Hepatocyte (in vitro differentiated cells): ENCODE results near the gene TMEM179B. TPM values are rescaled to one million over a fixed set of nuclear protein-coding genes. Genes with fewer than 3 reads are reported as not detected.

ENCODE experiments used
- DNase-seq: peaks from one replicate; pipeline ENCODE4 v3.0.0-alpha.2; 2016; ENCODE audit warnings: low spot score
- H2AFZ ChIP-seq: fragments of 200-600 bp; sonication (generic); 2 replicates; pipeline ENCODE4 v1.6.0; 2016; ENCODE audit warnings: antibody characterized with exemption, mild to moderate bottlenecking
- H3K27ac ChIP-seq: fragments of 200-600 bp; sonication (generic); 2 replicates; pipeline ENCODE4 v1.5.1; 2016; ENCODE audit warnings: mild to moderate bottlenecking
- H3K27me3 ChIP-seq: fragments of 200-600 bp; sonication (generic); 2 replicates; pipeline ENCODE4 v1.6.1; 2016
- H3K36me3 ChIP-seq: fragments of 200-600 bp; sonication (generic); replicated peaks from 2 replicates; pipeline ENCODE4 v1.5.1; 2016; ENCODE audit warnings: low read depth; ENCODE audit not compliant: insufficient read depth
- H3K4me1 ChIP-seq: fragments of 200-600 bp; sonication (generic); 2 replicates; pipeline ENCODE4 v1.5.1; 2016; ENCODE audit warnings: mild to moderate bottlenecking, moderate library complexity; ENCODE audit not compliant: insufficient read depth
- H3K4me2 ChIP-seq: fragments of 200-600 bp; sonication (generic); 2 replicates; pipeline ENCODE4 v1.6.0; 2016
- H3K4me3 ChIP-seq: fragments of 200-600 bp; sonication (generic); 2 replicates; pipeline ENCODE4 v1.5.1; 2016; ENCODE audit warnings: mild to moderate bottlenecking
- H3K79me2 ChIP-seq: fragments of 200-600 bp; sonication (generic); 2 replicates; pipeline ENCODE4 v1.6.0; 2017; ENCODE audit warnings: mild to moderate bottlenecking
- H3K9me2 ChIP-seq: fragments of 200-600 bp; sonication (generic); replicated peaks from 2 replicates; pipeline ENCODE4 v1.6.0; 2017; ENCODE audit warnings: mild to moderate bottlenecking; ENCODE audit not compliant: insufficient read depth
- H3K9me3 ChIP-seq: fragments of 200-600 bp; sonication (generic); 2 replicates; pipeline ENCODE4 v1.5.1; 2016; ENCODE audit warnings: low read depth, mild to moderate bottlenecking
- H4K20me1 ChIP-seq: fragments of 200-600 bp; sonication (generic); 2 replicates; pipeline ENCODE4 v1.6.0; 2016; ENCODE audit warnings: mild to moderate bottlenecking; ENCODE audit not compliant: insufficient read depth, poor library complexity, severe bottlenecking
- CTCF ChIP-seq: fragments of 200-600 bp; sonication (generic); IDR thresholded peaks from 2 replicates; pipeline ENCODE4 v1.5.1; 2016; ENCODE audit warnings: antibody characterized with exemption, mild to moderate bottlenecking; ENCODE audit not compliant: poor library complexity
- EZH2 ChIP-seq: fragments of 200-600 bp; sonication (generic); IDR thresholded peaks from 2 replicates; pipeline ENCODE4 v1.6.1; 2016; ENCODE audit warnings: antibody characterized with exemption, mild to moderate bottlenecking, borderline replicate concordance
- EZH2phosphoT487 ChIP-seq: fragments of 200-600 bp; sonication (generic); IDR thresholded peaks from one replicate; pipeline ENCODE4 v1.6.1; 2018; ENCODE audit warnings: antibody characterized with exemption, mild to moderate bottlenecking, low read depth, moderate library complexity; ENCODE audit not compliant: unreplicated experiment, severe bottlenecking
- whole genome bisulfite sequencing: methylation state at CpG from one replicate; pipeline ENCODE4 v1.1.6; 2016; ENCODE audit warnings: low lambda C conversion rate; ENCODE audit errors: missing lambda C conversion rate; 5-methylcytosine and 5-hydroxymethylcytosine counted together
- polyA plus RNA-seq: library from polyadenylated mRNA; unstranded; fragments of >200 nt; fragmentation: Nextera tagmentation; extraction: Ambion mirVana; gene quantifications from 2 replicates; pipeline ENCODE4 v1.2.1, GENCODE V29; 2016
- total RNA-seq: library from RNA; depleted of rRNA; stranded (reverse); fragments of >200 nt; gene quantifications from 2 replicates; pipeline ENCODE4 v1.2.3, GENCODE V29; 2014

Gene TMEM179B
- total and polyA plus RNA-seq, 2 experiments from 2014 or later: 78.0 to 172 TPM

DNA sequence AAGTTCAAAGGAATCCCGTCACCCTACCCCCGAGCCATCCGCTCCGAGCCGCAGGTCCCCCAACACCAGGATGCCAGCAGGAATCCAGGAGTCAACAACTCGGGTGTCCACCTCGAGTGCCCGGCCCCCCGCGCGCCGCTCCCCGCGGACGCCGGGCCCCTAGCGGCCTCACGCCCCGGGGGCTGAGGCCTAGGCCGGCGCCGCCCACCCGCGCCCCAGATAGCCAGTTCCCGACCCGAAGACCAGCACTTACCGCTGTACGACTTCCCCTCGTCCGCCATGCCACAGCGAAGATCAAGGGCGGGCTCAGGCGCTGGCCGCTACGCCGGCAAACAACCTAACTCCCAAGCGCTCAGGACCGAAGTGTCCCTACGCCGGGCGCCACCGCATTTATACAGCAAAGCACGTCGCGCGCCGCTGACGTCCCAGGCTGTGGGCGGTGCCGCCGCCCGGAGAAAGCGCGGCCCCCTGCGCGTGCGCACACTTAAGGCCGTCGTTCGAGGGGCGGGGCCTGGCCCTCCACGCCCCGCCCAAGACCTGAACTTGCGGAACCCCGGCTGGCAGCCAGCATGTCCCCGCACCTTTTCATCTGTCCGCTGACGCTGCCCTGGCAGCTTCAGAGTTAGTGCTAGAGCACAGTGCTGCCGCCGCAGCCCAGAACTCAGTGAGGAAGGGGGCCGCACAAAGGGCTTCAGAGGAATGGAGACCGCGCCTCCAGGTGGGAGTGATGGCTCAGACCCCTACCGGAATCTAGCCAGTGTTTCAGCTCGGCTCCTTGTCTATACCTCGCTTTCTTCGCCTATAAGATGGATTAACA, 18.1 kb downstream of the TMEM179B start, which contains the start of gene NXF1:
Gene NXF1, minus strand, starts transcription at position 365 of the 817 bp plus-strand sequence. Its CDS starts 84 bp downstream, at position 281.
- Histone ChIP-seq H3K4me2 (peak within 1 kb of the TSS; percentile 83), H3K4me3 (peak within 1 kb of the TSS; percentile 67), H3K36me3 (no peaks in the 10 kb centered on the region), H3K27ac (peak within 1 kb of the TSS; percentile 86), H2AFZ (peak within 1 kb of the TSS; percentile 62), H4K20me1 (no peaks in the 10 kb centered on the region), H3K9me2 (no peaks in the 10 kb centered on the region), H3K9me3 (no peaks in the 10 kb centered on the region), H3K79me2 (peaks cover 32% of the 10 kb centered on the region), H3K27me3 (no peaks in the 10 kb centered on the region), H3K4me1 (peaks cover 19% of the 10 kb centered on the region)
- peak; percentile 98 for DNase-seq
- TF ChIP-seq CTCF (peak; percentile 3), EZH2phosphoT487 (no peak), EZH2 (no peak)
- WGBS: 1% methylated on average over 74 of the region's 77 CpGs

DNA sequence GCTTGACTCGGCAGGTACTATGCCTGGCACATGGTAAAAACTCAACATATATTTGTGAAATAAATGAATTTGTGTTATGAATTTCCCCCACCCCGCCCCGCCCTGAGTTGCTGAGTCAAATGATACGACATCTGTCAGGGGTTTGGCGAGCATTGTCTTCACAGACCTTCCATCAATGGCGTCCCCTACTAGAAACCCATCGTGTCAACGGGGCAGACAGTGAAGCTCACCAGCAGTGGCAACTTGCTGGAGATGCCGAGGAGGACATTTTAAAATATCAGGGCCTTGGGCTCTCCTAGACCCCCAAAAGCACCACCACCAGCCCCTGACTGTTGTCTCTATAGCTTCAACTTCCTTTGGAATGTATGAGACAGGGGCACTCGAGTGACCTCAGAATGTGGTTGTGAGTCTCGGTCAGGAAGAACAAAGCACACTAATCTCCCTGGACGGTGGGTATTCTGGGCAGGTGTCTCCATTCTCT, 18.8 kb downstream of the TMEM179B start:
- H3K27ac ChIP-seq: peak overlapping the region; percentile 86
- no peaks in the 10 kb centered on the region for H3K36me3 ChIP-seq
- peak overlapping the region; percentile 83 for H3K4me2 ChIP-seq
- TF ChIP-seq EZH2: no peak
- TF ChIP-seq CTCF: no peak
- TF ChIP-seq EZH2phosphoT487: no peak
- H2AFZ ChIP-seq: peak overlapping the region; percentile 62
- WGBS: 34% methylated on average over 12 of the region's 12 CpGs
- H3K79me2 ChIP-seq: peaks cover 31% of the 10 kb centered on the region
- DNase-seq: no peak
- peaks cover 19% of the 10 kb centered on the region for H3K4me1 ChIP-seq
- no peaks in the 10 kb centered on the region for H3K27me3 ChIP-seq
- peak overlapping the region; percentile 47 for H3K4me3 ChIP-seq
- no peaks in the 10 kb centered on the region for H4K20me1 ChIP-seq
- H3K9me3 ChIP-seq: no peaks in the 10 kb centered on the region
- H3K9me2 ChIP-seq: no peaks in the 10 kb centered on the region

GRCh38 chr11:62806611-62807121, 19.5 kb downstream of the TMEM179B start:
- no peaks in the 10 kb centered on the region for H3K9me2 ChIP-seq
- no peak overlapping the region for H2AFZ ChIP-seq
- no peak for TF ChIP-seq EZH2
- no peak for TF ChIP-seq CTCF
- no peak for TF ChIP-seq EZH2phosphoT487
- no peaks in the 10 kb centered on the region for H4K20me1 ChIP-seq
- H3K36me3 ChIP-seq: no peaks in the 10 kb centered on the region
- no peaks in the 10 kb centered on the region for H3K27me3 ChIP-seq
- no peaks in the 10 kb centered on the region for H3K9me3 ChIP-seq
- H3K27ac ChIP-seq: peak overlapping the region; percentile 86
- H3K79me2 ChIP-seq: peaks cover 29% of the 10 kb centered on the region
- DNase-seq: peak; percentile 37
- H3K4me1 ChIP-seq: peaks cover 19% of the 10 kb centered on the region
- no peak overlapping the region for H3K4me3 ChIP-seq
- peak overlapping the region; percentile 83 for H3K4me2 ChIP-seq
- 79% methylated on average over 5 of the region's 5 CpGs for WGBS
